GM10248 (cell line): ENCODE results near the gene SRCIN1.

Experiments
- CTCF ChIA-PET: fragments of 300-600 bp; sonication (Branson Sonifier 250); formaldehyde crosslinking; extraction: SDS; loops from one replicate; lab custom pipeline; 2021; ENCODE audit warnings: antibody characterized with exemption; lab: Yijun Ruan, JAX
- POLR2A ChIA-PET: fragments of 350-650 bp; sonication (Branson Sonifier 250); formaldehyde crosslinking; extraction: SDS; loops from one replicate; lab custom pipeline; 2020; ENCODE audit warnings: antibody characterized with exemption; lab: Yijun Ruan, JAX
- DNase-seq: peaks from one replicate; pipeline ENCODE4 v3.0.0; 2012; ENCODE audit errors: extremely low spot score
- TF ChIP-seq, protein P1 (sequence below): IDR thresholded peaks from 2 replicates; pipeline ENCODE4 v1.5.1; 2012; ENCODE audit warnings: mild to moderate bottlenecking, low read depth; ENCODE audit errors: extremely low read depth, missing control alignments, control extremely low read depth

SRCIN1 gene

GRCh38 chr17:38562215-38562569 is 43.6 kb downstream of the SRCIN1 start:
- ChIA-PET POLR2A (no interaction called here), CTCF (interaction anchor here (1.0 to 15.6 kb wide), 3 partner anchors 24 to 105 kb away, joined by 3 to 416 read pairs (median 5); no protein-coding TSS in a partner anchor)
- TF ChIP-seq, protein P1, sequence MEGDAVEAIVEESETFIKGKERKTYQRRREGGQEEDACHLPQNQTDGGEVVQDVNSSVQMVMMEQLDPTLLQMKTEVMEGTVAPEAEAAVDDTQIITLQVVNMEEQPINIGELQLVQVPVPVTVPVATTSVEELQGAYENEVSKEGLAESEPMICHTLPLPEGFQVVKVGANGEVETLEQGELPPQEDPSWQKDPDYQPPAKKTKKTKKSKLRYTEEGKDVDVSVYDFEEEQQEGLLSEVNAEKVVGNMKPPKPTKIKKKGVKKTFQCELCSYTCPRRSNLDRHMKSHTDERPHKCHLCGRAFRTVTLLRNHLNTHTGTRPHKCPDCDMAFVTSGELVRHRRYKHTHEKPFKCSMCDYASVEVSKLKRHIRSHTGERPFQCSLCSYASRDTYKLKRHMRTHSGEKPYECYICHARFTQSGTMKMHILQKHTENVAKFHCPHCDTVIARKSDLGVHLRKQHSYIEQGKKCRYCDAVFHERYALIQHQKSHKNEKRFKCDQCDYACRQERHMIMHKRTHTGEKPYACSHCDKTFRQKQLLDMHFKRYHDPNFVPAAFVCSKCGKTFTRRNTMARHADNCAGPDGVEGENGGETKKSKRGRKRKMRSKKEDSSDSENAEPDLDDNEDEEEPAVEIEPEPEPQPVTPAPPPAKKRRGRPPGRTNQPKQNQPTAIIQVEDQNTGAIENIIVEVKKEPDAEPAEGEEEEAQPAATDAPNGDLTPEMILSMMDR = no peak
- DNase-seq = no peak

DNA sequence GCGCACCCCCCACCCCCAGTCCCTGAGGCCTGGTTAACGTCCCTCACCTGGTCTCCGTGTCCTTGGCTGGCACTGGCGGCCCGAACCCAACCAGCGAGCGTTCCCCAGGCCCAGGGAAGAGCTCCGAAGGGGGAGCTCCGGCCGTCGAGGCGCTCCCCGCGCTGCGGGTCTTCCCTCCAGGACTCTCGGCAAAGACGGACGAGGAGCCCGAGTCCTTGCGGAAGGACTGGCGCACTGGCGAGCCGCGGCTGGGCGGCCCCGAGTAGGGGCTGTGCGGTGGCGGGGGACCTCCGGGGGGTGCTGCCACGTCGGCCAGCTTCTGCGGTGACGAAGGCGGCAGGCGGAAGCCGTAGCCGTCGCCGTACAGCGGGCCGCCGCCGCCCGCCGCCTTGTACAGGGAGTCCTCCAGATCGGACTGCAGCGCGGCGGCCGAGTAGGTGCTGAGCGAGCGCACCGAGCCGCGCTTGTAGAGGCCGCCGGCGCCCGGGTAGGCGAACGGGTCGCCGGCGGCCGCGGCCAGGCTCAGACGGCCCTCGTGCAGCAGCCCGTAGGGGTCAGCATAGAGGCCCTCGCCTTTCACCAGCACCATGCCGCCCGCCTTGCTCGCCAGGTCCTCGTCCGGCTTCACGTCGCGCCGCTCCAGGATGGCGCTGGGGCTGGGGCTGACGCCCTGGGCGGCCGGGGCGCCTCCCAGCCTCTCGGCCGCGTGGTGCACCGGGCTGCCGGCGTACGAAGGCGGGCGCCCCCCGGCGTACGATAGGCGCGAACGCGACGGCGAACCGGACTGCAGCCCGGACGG is 44.1 kb downstream of the SRCIN1 start:
- TF ChIP-seq, protein P1 = no peak
- ChIA-PET CTCF (interaction anchor here (0.9 to 15.6 kb wide), 4 partner anchors 9 to 99 kb away, joined by 4 to 416 read pairs (median 6); no protein-coding TSS in a partner anchor), POLR2A (no interaction called here)

GRCh38 chr17:38560503-38561318 is 45.0 kb downstream of the SRCIN1 start:
- ChIA-PET POLR2A (no interaction called here), CTCF (interaction anchor here (0.9 to 15.6 kb wide), 8 partner anchors 8 to 100 kb away, joined by 3 to 416 read pairs (median 6); no protein-coding TSS in a partner anchor)
- TF ChIP-seq, protein P1 = no peak
- DNase-seq = no peak

More for the DNA sequence above, 44.1 kb downstream of the SRCIN1 start:
- no peak for DNase-seq

DNA sequence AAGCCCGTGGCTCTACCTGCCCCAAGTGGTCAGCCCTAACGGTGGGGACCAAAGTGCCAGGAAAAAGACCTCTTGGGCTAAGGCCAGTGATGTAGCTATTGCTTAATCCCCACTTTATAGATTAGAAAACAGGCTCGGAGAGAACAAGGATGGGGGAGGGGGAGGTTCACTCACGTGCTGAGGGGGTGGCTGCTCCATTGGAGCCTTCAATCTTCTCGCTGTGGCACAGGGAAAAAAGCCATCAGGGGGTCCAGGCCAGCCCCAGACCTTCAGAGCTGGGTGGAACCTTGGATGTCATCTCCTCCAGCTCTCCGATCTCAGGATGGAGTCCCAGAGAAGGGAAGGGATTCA is 45.9 kb downstream of the SRCIN1 start:
- TF ChIP-seq, protein P1 = no peak
- CTCF ChIA-PET = interaction anchor here (1.0 to 15.6 kb wide), 22 partner anchors 8 to 210 kb away, joined by 3 to 416 read pairs (median 6); partner anchors contain the start of genes EPOP and SRCIN1
- POLR2A ChIA-PET = interaction anchor here (1.3 to 2.4 kb wide), 2 partner anchors 22 to 108 kb away, joined by 4 to 8 read pairs; no protein-coding TSS in a partner anchor
- no peak for DNase-seq

DNA sequence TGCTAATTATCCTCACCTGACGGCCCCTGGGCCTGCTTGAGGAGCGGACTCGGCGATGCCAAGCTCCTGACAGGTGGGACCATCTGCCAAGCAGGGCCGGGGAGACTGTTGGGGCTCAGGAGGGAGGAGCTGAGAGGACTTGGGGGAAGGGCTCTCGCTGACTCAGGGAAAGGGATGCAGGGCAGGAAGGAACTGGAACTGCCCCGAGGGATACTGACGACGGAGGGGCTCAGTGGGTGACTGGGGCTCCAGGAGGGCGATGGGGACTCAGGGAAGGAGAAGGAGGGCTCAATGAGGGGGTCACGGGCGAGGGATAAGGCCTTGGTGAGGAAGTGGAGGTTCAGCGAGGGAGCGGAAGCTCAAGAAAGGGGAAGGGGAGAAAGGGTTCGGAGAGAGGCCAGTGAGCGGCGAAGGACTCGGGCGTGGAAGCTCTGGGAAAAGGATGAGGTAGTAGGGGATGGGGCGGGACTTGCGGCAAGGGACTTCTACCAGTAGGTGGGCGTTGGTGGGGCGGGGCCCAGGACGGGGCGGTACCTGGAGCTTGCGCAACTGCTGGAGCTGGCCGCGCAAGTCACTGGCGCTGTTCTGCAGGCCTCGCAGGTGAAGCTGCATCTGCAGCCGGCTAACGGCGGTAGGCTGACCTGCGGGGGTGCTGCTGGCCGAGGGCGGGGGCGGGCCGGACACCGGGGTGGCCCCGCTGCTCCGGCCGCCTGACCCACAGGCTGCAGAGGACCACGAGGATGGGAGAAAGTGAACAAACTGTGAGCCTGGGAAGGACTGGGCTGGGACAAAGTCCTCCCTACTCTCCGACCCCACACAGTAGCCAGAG is 46.5 kb downstream of the SRCIN1 start:
- CTCF ChIA-PET = interaction anchor here (0.6 to 15.6 kb wide), 34 partner anchors 9 to 210 kb away, joined by 3 to 416 read pairs (median 6); partner anchors contain the start of genes EPOP and SRCIN1
- POLR2A ChIA-PET = interaction anchor here (1.3 to 2.4 kb wide), 2 partner anchors 23 to 108 kb away, joined by 4 to 8 read pairs; no protein-coding TSS in a partner anchor
- peak; percentile 94 for DNase-seq
- TF ChIP-seq, protein P1 = peak; percentile 46
